Parathyroid adenoma (tissue), 2 donors: ENCODE measurements around the gene ZNF185.
"Not testable (repeated sequence)": the region's sequence is repeated elsewhere in the genome, so short reads cannot be mapped to it uniquely, and the experiment has no call there.

ENCODE experiments used
- H2AFZ ChIP-seq: fragments of 300-600 bp; sonication (generic); one replicate; pipeline ENCODE4 v1.7.0; 2017; ENCODE audit warnings: antibody characterized with exemption, mild to moderate bottlenecking
- H3K27ac ChIP-seq: fragments of 300-600 bp; sonication (generic); one replicate; pipeline ENCODE4 v1.7.0; 2017
- H3K27me3 ChIP-seq: fragments of 300-600 bp; sonication (generic); one replicate; pipeline ENCODE4 v1.7.0; 2017; ENCODE audit warnings: low read length; ENCODE audit not compliant: control insufficient read depth, insufficient read depth
- H3K36me3 ChIP-seq: fragments of 300-600 bp; sonication (generic); one replicate; pipeline ENCODE4 v1.7.0; 2017; ENCODE audit warnings: low read length; ENCODE audit not compliant: control insufficient read depth, insufficient read depth
- H3K4me1 ChIP-seq: fragments of 300-600 bp; sonication (generic); one replicate; pipeline ENCODE4 v1.7.0; 2017; ENCODE audit warnings: control low read depth
- H3K4me2 ChIP-seq: fragments of 300-600 bp; sonication (generic); one replicate; pipeline ENCODE4 v1.7.0; 2017; ENCODE audit warnings: low read length
- H3K4me3 ChIP-seq: fragments of 300-600 bp; sonication (generic); one replicate; pipeline ENCODE4 v1.7.0; 2017; ENCODE audit warnings: low read depth, low read length
- H3K79me2 ChIP-seq: fragments of 300-600 bp; sonication (generic); one replicate; pipeline ENCODE4 v1.7.0; 2017; ENCODE audit warnings: control low read depth
- H3K9ac ChIP-seq: fragments of 300-600 bp; sonication (generic); one replicate; pipeline ENCODE4 v1.7.0; 2017; ENCODE audit warnings: mild to moderate bottlenecking
- H3K9me3 ChIP-seq: fragments of 300-600 bp; sonication (generic); one replicate; pipeline ENCODE4 v1.7.0; 2017; ENCODE audit warnings: low read length; ENCODE audit not compliant: control insufficient read depth
- TF ChIP-seq, protein P1 (sequence below): fragments of 300-600 bp; sonication (generic); IDR thresholded peaks from one replicate; pipeline ENCODE4 v1.7.0; 2017; ENCODE audit warnings: antibody characterized with exemption, mild to moderate bottlenecking
- donor health status: primary hyperparathyroidism.

The ZNF185 gene

DNA sequence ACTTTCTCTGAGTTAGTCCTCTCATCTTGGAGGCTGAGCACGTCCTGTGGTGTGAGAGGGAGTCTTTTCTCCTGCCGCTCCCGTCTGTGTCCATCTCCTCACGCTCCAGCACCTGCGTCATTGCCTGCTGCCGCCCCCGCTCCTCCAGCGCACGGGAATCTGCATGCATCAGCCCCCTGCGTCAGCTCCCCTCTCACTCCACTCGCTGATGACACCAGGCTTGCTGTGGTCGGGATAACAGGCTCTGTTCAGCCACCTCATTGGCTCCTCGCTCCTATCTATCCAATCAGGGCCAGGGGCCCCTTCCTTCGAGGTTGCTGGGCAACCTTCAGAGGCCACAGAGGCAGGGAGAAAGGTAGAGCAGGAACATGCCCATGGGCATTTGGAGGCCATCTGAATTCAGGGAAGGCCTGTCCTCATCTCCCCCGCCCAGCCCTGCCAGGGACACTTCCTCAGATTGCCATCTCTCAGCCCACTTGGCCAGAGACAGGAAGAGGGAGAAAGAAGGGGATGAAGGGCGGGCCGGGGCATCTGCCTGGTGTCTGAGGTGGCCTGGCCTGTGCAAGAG is 9.3 kb downstream of the ZNF185 start:
- no peak overlapping the region for H3K27ac ChIP-seq
- no peaks in the 10 kb centered on the region for H3K36me3 ChIP-seq
- H3K9me3 ChIP-seq, result no peaks in the 10 kb centered on the region
- H3K4me3 ChIP-seq, result no peak overlapping the region
- no peaks in the 10 kb centered on the region for H3K79me2 ChIP-seq
- no peaks in the 10 kb centered on the region for H3K27me3 ChIP-seq
- no peaks in the 10 kb centered on the region for H3K4me1 ChIP-seq
- H3K9ac ChIP-seq, result no peak overlapping the region
- no peak overlapping the region for H3K4me2 ChIP-seq
- H2AFZ ChIP-seq, result no peak overlapping the region
- TF ChIP-seq, protein P1, sequence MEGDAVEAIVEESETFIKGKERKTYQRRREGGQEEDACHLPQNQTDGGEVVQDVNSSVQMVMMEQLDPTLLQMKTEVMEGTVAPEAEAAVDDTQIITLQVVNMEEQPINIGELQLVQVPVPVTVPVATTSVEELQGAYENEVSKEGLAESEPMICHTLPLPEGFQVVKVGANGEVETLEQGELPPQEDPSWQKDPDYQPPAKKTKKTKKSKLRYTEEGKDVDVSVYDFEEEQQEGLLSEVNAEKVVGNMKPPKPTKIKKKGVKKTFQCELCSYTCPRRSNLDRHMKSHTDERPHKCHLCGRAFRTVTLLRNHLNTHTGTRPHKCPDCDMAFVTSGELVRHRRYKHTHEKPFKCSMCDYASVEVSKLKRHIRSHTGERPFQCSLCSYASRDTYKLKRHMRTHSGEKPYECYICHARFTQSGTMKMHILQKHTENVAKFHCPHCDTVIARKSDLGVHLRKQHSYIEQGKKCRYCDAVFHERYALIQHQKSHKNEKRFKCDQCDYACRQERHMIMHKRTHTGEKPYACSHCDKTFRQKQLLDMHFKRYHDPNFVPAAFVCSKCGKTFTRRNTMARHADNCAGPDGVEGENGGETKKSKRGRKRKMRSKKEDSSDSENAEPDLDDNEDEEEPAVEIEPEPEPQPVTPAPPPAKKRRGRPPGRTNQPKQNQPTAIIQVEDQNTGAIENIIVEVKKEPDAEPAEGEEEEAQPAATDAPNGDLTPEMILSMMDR, result no peak

DNA sequence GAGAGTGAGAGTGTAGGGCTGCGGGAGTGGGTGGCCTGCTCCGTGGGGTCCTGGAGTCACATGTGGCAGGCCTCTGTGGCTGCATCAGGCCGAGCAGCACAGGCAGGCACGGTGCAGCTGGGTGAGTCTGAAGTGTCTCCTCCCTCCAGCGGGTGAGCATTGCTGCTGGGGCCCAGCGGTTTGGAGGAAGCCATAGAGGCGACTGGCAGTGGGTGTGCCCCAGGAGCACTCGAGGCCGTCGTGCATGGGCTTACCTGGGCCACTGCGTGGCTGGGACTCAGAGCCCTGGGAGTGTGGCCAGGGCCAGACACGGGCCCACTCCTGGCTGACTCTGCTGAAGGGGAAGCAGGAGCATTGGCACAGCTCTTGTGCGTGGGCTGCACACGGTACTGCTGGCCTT is 10.6 kb downstream of the ZNF185 start:
- Histone ChIP-seq H3K27me3 (no peaks in the 10 kb centered on the region), H3K27ac (no peak overlapping the region), H3K4me3 (no peak overlapping the region), H3K4me1 (no peaks in the 10 kb centered on the region), H3K36me3 (no peaks in the 10 kb centered on the region), H2AFZ (no peak overlapping the region), H3K79me2 (no peaks in the 10 kb centered on the region), H3K4me2 (no peak overlapping the region), H3K9ac (no peak overlapping the region), H3K9me3 (no peaks in the 10 kb centered on the region)
- TF ChIP-seq, protein P1, result no peak

DNA sequence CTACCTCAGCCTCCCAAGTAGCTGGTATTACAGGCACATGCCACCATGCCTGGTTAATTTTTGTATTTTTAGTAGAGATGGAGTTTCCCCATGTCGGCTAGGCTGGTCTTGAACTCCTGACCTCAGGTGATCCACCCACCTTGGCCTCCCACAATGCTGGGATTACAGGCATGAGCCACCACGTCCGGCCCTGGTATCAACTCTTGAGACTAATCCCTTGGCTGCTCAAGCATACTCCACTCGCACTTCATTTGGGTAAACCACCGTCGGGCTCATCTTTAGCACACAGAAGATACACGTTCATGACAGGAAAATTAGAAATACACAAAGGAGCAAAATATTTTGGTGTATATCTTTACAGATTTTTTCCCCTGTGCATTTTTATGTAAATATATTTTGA is 12.2 kb downstream of the ZNF185 start:
- not testable (repeated sequence) for H2AFZ ChIP-seq, H3K9me3 ChIP-seq, H3K27ac ChIP-seq, H3K36me3 ChIP-seq, H3K4me2 ChIP-seq, H3K79me2 ChIP-seq, H3K9ac ChIP-seq, H3K27me3 ChIP-seq, H3K4me1 ChIP-seq, H3K4me3 ChIP-seq

DNA sequence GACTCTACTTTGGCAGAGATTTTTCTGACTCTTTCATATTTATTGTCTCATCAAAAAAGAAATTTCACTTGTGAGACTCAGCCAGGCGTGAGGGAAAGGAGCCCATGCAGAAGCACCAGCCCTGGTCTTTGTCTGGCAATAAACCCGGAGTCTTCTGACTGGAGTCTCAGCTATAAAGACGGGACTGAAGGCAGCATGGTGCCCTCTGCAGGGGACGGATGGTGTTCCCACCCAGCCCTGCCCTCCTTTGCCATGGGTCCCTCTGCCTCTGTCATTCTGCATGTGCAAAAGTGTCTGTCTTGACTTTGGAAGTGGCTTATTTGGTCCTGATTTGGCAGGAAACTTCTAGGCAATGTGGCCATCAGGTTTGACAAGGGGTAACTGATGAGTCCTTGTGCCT is 14.2 kb downstream of the ZNF185 start:
- Histone ChIP-seq H3K27ac (no peak overlapping the region), H3K36me3 (no peaks in the 10 kb centered on the region), H2AFZ (no peak overlapping the region), H3K9ac (no peak overlapping the region), H3K4me3 (no peak overlapping the region), H3K27me3 (no peaks in the 10 kb centered on the region), H3K4me1 (no peaks in the 10 kb centered on the region), H3K79me2 (no peaks in the 10 kb centered on the region), H3K4me2 (no peak overlapping the region), H3K9me3 (no peaks in the 10 kb centered on the region)
- TF ChIP-seq, protein P1, result no peak

DNA sequence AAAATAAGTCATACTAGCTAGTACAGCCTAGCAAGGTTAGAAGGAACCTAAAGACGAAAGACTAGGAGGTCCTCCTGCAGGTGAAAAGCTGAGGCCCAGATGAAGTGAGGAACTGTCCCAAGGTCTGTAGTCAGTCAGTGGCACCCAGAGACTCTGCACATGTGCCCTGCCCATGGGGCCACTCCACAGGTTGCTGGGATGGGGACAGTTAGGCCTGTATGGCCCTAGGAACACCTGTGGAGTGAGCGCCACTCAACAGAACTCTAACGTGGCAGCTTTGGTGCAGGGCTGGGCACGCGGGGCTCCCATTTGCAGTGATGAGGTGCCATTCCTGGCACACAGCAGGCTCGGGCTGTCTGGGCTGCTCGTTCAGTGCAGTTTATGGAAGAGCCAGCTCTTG is 14.8 kb downstream of the ZNF185 start:
- Histone ChIP-seq H3K27me3 (no peaks in the 10 kb centered on the region), H3K9me3 (no peaks in the 10 kb centered on the region), H3K4me2 (no peak overlapping the region), H3K4me1 (no peaks in the 10 kb centered on the region), H3K9ac (no peak overlapping the region), H3K79me2 (no peaks in the 10 kb centered on the region), H3K27ac (no peak overlapping the region), H3K4me3 (no peak overlapping the region), H3K36me3 (no peaks in the 10 kb centered on the region), H2AFZ (no peak overlapping the region)
- TF ChIP-seq, protein P1, result no peak
